NOMO-1 (cell line): Measurements from ENCODE around the gene IQCB1.
"Not testable (repeated sequence)": the region's sequence is repeated elsewhere in the genome, so short reads cannot be mapped to it uniquely, and the experiment has no call there.

Experiments used
- DNase-seq, 2 experiments: peaks; one replicate each; lab custom pipeline; 2025; ENCODE audit not compliant: unreplicated experiment in 2 of 2; lab: John Stamatoyannopoulos, UW

IQCB1 gene, protein sequence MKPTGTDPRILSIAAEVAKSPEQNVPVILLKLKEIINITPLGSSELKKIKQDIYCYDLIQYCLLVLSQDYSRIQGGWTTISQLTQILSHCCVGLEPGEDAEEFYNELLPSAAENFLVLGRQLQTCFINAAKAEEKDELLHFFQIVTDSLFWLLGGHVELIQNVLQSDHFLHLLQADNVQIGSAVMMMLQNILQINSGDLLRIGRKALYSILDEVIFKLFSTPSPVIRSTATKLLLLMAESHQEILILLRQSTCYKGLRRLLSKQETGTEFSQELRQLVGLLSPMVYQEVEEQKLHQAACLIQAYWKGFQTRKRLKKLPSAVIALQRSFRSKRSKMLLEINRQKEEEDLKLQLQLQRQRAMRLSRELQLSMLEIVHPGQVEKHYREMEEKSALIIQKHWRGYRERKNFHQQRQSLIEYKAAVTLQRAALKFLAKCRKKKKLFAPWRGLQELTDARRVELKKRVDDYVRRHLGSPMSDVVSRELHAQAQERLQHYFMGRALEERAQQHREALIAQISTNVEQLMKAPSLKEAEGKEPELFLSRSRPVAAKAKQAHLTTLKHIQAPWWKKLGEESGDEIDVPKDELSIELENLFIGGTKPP

DNA sequence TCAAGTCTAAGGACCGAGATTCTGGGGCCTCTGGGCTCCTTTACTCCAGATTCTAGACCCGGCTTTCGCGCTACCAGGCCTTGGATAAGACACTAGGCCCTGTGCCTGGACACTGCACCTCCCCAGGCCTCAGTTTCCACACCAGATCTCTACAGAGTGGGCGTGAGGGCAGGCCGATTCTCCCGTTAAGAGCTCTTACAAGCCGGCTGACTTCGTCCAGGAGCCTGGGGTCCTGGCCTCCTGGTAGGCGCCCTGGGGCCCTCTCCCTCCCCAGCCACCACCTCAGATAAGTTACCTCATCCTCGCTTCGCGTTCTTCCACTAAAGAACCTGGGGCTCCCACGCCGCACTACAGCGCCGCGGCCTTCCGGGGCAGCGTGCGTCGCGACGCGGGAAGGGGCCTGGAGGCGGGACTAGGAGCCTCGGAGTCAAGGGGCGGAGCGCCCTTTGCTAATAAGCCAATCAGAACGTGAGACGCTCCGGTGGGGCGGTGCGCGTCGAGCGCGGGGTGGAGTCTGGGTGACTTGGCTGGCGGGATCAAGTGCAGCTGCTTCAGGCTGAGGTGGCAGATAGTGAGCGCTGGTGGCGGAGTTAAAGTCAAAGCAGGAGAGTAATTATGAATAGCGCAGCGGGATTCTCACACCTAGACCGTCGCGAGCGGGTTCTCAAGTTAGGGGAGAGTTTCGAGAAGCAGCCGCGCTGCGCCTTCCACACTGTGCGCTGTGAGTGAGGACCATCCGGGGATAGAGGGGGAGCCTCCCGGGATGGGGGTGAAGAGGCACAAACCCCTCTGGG, at the start of gene IQCB1, which contains the start of gene EAF2:
Gene IQCB1 (minus strand): TSS at position 390 of the 794 bp plus-strand sequence. CDS start 6,100 bp downstream, outside the sequence.
Gene EAF2 (plus strand): TSS at position 539 of the 794 bp plus-strand sequence. CDS start 77 bp downstream, at position 616.
- DNase-seq = peak; percentile 92 to 93

DNA sequence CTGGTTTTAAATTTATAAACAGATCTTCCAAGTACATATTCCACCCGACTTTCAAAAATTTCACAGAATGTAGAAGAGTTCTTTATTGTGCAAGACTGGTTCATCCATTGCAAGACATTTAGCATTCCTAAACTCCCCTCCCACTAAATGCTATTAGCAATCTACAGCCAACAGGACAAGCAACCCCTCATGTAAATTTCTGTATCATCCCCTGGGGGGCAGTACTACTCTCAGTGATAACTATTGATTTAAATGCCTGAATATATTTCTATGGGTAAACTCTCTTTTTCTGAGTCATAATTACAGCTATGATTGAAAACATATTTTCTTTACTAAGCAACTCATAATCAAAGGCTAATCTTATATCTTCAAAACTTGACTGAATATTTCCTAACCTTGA, 48.6 kb upstream of the IQCB1 start:
- DNase-seq = no peak

DNA sequence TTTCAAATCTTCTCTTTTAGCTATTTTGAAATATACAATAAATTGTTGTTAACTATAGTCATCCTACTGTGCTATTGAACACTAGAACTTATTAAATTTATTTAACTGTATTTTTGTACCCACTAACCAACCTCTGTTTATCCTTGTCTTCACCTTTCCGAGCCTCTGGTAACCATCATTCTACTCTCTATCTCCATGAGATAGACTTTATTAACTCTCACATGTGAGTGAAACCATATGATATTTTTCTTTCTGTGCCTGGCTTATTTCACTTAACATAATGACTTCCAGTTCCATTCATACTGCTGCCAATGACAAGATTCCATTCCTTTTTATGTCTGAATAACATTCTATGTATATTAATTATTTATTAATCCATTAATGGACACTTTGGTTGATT, 43.6 kb upstream of the IQCB1 start:
- no peak for DNase-seq

DNA sequence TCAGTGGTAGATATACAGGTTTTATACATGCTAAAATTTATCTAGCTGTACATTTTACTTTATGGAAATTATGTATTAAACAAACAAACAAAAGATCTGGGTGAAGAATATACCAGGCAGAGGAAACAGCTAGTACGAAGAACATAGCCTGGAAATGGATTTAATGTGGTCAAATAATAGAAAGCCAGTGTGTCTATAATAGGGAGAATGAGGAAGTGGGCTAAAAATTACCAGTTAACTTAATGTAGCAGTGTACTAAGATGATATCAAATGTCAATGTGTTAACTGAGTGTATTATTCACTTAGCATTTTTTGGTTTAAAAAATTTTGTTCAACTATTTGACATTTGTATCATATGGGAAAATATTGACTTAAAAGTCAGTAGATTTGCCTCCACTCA, 36.6 kb upstream of the IQCB1 start:
- peak; percentile 16 to 76 for DNase-seq

DNA sequence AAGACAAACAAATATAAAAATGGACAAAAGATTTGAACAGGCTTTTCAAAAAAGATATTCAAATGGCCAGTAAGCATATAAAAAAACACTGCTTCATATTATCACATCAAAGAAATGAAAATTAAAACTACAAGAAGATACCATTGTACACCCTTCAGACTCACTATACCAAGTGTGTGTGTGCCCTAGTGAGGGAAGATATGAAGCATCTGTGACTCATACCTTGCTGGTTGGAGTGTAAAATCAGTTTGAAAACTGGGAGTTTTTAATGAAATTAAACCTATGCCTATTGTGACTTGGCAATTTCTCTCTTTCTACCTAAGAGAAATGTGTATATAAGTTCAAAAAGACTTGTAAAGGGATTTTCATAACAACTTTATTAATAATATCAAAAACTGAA, 35.9 kb upstream of the IQCB1 start:
- DNase-seq = no peak

DNA sequence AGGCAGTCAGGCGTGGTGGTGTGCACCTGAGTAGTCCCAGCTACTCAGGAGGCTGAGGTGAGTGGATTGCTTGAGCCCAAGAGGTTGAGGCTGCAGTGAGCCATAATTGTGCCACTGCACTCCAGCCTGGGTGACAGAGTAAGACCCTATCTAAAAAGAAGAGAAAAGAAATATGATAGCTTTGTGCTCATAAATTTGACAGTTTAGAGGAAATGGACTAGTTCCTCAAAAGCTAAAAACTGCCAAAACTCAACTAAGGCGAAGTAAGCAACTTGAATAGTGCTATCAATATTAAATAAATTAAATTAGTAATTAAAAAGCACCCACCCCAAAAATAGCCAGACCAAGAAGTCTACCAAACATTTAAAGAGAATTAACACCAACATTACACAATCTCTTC, 34.9 kb upstream of the IQCB1 start:
- peak; percentile 49 to 73 for DNase-seq

DNA sequence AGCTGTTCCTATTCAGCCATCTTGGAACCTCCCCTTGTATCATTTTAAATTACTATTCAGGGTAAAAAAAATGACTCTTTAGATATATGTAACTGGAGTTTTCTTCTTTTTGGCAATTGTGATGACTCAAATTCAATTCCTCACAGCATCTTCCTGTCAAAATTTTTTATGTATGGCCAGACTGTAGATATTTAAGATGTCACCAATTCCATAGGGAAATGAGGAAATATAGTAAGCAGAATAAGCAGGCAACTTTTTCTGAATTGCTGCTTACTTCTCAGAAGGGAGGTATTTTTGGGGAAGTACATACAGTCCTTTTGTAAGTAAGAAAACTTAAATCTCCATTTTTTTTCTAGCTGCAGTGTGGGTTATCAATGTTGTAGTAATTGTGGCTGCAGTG, 28.9 kb upstream of the IQCB1 start:
- DNase-seq = no peak

DNA sequence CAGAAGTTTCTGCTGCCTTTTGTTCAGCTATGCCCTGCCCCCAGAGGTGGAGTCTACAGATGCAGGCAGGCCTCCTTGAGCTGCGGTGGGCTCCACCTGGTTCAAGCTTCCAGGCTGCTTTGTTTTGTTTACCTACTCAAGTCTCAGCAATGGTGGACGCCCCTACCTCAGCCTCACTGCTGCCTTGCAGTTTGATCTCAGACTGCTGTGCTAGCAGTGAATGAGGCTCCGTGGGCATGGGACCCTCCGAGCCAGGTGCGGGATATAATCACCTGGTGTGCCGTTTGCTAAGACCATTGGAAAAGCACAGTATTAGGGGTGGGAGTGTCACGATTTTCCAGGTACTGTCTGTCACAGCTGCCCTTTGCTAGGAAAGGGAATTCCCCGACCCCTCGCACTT, 28.4 kb upstream of the IQCB1 start:
- DNase-seq = not testable (repeated sequence)

DNA sequence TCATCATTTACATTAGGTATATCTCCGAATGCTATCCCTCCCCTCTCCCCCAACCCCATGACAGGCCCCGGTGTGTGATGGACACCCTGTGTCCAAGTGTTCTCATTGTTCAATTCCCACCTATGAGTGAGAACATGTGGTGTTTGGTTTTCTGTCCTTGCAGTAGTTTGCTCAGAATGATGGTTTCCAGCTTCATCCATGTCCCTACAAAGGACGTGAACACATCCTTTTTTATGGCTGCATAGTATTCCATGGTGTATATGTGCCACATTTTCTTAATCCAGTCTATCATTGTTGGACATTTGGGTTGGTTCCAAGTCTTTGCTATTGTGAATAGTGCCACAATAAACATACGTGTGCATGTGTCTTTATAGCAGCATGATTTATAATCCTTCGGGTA, 22.9 kb upstream of the IQCB1 start:
- not testable (repeated sequence) for DNase-seq

DNA sequence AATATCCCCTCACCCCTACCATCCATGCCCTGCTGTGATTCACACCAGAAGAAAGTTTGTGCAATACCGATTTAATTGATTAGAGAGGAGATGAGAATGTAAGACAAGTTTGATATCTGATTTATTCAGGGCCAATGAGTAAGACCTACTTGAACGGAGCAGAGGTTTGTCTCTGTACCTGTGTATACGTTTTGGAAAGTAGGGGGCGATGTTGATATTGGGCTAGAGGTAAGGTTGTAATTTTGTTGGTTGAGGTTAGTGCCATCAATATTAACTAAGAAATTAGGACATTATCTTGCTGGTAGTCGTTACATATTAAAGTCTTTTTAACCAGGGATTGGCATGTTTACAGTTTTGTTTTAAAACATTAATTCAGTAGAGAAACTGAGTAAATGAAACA, 20.7 kb upstream of the IQCB1 start:
- DNase-seq = no peak

DNA sequence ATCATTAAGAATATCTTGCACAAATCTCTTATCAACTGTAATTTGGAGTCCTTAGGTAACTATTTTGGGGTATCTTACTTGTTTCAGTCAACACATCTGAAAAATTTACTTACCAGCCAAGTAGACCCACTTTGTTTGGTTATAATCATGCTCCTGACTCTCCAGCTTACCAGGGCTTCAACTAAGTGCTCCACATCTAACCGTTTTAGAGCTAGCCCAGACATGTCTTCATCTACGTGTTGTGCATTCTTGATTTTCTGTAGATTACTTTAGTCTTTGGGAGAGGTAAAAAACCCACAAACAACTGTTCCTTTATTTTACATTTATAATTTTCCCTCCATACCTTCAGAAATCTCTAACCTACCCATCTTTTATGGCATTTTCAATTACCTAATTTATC, 17.4 kb upstream of the IQCB1 start:
- DNase-seq = no peak

DNA sequence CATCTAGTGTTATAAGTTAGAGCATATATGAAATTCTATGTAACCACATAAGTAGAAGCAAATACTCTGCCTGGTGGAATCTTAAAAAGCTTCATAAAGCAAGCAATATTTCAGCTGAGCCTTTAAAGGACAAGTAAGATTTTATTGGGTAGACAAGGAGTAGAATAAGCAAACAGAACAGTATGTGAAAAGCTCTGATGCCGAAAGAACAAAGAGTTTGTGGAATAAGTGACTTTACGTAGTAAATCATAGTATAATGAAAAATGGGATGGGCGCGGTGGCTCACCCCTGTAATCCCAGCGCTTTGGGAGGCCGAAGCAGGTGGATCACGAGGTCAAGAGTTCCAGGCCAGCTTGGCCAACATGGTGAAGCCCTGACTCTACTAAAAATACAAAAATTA, 10.0 kb upstream of the IQCB1 start:
- no peak for DNase-seq

DNA sequence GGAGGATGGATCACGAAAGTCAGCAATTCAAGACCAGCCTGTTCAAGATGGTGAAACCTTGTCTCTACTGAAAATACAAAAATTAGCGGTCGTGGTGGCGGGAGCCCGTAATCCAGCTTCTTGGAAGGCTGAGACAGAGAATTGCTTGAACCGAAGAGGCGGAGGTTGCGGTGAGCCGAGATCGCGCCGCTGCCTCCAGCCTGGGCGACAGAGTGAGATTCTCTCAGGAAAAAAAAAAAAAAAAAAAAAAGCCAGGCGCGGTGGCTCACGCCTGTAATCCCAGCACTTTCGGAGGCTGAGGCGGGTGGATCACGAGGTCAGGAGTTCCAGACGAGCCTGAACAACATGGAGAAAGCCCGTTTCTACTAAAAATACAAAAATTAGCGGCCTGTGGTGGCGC, 5.1 kb upstream of the IQCB1 start:
- DNase-seq = no peak

DNA sequence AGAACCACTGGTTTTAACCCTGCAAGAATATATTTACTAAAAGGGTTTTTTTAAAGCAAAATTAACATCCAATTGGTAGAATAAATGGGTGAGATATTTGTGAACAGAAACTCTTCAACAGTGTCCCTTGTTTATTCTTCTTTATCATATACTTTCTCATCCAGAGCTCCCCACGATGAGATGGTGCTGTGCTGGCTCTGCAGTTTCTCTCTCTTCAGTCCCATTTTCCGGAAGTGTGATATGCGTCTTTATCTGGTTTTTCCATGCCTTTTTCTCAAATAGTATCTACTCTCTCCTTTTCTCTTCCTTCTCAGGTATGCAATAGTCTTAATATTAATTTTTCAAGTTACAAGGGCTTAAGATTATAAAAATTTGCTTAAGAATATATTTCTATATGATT, 1.6 kb upstream of the IQCB1 start:
- peak in 1 of 2 experiments; percentile 28 for DNase-seq

DNA sequence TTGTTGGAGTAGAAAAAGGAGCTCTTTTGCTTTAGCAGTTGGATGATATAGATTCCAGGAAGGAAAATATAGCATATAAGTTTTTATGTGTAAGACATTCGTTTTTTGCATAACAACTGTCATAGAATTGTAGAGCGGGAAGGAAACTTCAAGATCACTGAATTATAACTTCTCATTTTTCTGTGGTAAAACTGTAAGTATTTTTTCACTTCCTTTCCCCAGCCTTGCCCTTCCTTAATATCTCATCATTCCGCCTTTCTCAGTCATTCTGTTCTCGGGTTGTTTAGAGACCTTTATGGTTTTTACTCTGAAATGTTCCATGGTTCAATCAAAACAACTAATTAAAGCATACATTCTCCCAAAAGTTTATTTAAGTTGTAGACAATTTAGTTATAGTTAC, 1.2 kb upstream of the IQCB1 start:
- DNase-seq = peak; percentile 61 to 89

DNA sequence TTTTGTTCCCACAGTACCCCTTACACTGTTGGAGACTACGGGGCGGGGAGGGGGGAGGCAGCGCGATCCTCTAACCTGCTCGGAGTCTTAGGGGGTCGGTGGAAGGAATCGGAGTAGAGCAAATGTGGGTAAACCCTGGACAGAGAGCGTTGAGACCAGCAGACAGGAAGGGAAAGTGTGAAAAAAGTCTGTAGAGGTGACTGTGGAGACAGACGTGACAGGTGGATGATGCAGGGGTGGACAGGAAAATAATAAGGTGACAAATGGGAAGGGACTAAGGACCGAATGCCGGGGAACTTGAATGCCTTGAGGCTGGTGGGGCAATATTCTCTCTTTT, 573 bp upstream of the IQCB1 start:
- DNase-seq = peak in 1 of 2 experiments; percentile 39

DNA sequence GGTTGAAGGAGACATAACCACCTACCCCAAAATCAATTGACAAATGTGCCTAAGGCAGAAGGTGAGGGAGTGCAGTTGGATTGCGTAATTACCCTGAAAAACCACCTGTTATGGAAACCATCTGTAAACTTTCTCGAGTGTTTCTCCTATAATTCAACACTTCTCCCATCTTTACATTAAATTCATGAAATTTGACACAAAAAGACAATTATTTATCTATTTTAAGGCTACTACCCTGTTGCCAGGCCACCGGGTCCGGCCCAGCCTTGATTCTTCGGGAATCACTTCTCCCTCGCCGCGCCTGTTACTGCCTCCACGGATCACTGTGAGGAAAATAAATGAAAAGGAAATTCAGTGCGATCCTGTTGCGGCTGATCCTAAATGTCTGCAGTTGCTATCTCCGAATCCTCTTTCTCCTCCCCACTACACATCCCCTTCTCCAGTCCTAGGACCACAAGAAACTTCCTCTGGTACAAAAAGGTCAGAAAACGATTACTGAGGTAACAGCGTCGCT, 646 bp downstream of the IQCB1 start:
- DNase-seq = peak; percentile 15 to 16

DNA sequence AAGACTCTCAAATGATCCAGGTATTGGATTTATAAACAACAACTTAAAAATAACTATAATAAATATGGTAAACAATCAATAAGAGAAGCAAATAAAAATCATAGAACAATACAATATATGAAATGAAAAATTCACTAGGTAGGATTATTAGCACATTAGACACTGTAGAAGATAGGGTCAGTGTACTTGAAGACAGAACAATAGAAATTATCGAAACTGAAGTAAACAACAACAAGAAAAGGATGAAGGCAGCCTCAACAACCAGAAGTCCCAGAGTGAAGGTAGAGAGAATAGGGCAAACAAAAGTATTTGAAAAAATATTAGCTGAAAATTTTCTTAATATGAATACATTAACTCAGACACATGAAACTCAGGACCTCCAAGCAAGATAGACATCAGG, 11.9 kb downstream of the IQCB1 start:
- no peak for DNase-seq

DNA sequence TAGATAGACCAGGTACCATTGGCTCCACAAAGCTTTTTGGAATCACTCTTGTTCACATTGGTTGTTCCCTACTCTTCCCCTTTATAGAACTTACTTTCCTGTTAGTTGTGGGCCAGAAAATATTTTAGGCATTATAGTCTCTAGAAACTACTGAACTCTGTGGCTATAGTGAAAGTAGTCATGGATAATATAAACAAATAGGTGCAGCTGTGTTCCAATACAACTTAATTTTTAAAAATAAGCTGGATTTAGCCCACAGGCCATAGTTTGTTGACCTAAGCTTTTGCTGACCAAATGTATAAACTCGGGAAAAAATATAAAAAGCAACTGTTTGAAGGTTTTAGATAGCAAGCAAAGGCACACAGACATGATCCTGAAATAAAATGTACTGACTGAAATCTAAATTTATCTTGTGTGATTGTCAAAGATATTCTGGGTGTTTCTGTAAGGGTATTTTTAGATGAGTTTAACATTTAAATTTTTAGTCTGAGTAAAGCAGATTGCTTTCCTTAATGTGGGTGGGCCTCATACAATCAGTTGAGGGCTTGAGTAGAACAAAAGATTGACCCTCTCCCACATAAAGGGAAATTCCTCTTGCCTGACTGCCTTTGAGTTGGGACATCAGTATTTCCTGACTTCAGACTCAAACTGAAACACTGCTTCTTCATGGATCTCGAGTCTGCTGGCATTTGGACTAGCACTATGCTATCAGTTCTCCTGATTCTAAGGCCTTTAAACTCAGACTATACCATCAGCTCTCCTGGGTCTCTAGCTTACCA, 13.2 kb downstream of the IQCB1 start:
- DNase-seq = no peak

DNA sequence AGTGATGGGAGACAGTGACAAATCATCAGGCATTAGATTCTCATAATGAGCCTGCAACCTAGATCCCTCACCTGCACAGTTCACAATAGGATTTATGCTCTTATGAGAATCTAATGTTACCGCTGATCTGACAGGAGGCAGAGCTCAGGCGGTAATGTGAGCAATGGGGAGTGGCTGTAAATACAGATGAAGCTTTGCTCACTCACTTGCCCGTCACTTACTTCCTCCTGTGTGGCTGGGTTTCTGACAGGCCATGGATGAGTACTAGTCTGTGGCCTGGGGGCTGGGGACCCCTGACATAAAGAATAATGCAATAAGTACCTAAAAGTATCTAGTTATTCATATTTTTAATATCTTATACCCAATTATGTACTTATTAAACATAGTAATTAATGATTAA, 15.6 kb downstream of the IQCB1 start:
- no peak for DNase-seq

DNA sequence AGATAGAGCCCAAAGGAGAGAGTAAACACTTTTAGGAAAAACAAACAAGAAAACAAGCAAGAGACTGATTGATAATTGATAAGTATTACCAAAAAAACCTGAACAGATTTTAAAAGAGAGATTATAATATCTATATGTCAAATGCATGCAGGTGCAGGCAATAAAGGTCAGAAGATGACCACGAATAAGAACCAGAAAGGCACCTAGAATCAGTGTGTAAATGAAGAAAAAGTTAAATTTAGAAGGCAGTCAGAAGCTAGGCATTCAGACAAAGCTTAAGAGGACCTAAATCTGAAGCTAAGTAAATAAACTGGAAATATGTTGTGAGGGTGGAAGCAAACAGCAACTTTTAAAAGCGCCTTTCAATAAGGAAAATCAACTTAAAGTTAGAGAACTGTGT, 16.3 kb downstream of the IQCB1 start:
- DNase-seq = no peak
